ENCODE results near the gene TRIO.

Gene TRIO

GRCh38 chr5:14166437-14166836 lies 23.3 kb downstream of the TRIO start:
- H3K79me2 ChIP-seq (ENCODE audit: insufficient read depth, low read length) = peaks cover 6% of the 10 kb centered on the region; the same call in 1 of the 2 replicates
- peaks cover 21% of the 10 kb centered on the region for H4K20me1 ChIP-seq (ENCODE audit: low read depth, low read length)
- H3K4me2 ChIP-seq (ENCODE audit: low read depth, low read length, poor library complexity, severe bottlenecking) = no peak overlapping the region
- no peak overlapping the region for H3K4me3 ChIP-seq (ENCODE audit: insufficient read depth, low read length, poor library complexity, severe bottlenecking)
- H3F3A ChIP-seq (ENCODE audit: insufficient read depth) = no peaks in the 10 kb centered on the region
- no peaks in the 10 kb centered on the region for H3K9me3 ChIP-seq (ENCODE audit: insufficient read depth, low read length)
- H3K9ac ChIP-seq (ENCODE audit: low read length) = no peak overlapping the region
- no peak overlapping the region for H2AFZ ChIP-seq (ENCODE audit: low read depth, low read length, severe bottlenecking)
- H3K9me2 ChIP-seq (replicated peaks; ENCODE audit: insufficient read depth, low read length) = no peaks in the 10 kb centered on the region
- no peaks in the 10 kb centered on the region for H3K27me3 ChIP-seq (ENCODE audit: low read length)
- no peak for TF ChIP-seq EZH2phosphoT487 (conservative IDR thresholded peaks at IDR 0.05; ENCODE audit: low read length)
- TF ChIP-seq CTCF (IDR thresholded peaks at IDR 0.05; ENCODE audit: insufficient read depth, low read length, poor library complexity, severe bottlenecking) = no peak
- no peaks in the 10 kb centered on the region for H3K36me3 ChIP-seq (ENCODE audit: low read length)
- H3K27ac ChIP-seq (ENCODE audit: low read depth, low read length) = no peak overlapping the region

DNA sequence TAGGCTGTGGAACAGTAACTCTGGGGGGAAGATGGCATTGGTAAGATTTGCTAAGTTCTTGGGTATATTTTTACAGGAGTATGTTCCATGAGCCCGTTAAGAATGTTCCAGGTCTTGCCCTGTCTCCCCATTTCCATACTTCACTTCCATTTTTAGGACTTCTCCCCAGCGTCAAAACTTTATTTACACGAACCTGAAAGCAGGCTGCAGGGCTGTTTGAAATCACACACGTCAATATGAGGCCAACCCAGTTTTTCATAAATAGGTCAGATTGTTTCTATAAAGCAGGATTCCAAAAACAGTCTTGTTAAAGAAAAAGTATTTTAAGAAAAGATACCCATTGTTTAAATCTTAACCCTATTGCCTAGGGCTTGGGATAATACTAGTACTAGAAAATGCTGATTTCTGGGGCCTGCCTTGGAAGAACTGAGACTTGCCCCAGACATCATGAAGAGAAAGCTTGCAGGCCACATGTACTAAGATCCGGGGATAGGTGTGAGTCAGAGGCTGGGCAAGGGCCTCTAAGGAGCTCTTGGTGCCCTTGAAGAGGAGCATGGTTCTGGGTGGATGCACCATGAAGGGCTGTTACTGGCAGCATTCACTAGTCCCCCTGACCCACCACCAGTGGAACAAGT lies 24.2 kb downstream of the TRIO start:
- H2AFZ ChIP-seq (ENCODE audit: low read depth, low read length, severe bottlenecking) = no peak overlapping the region
- H3K9me2 ChIP-seq (replicated peaks; ENCODE audit: insufficient read depth, low read length) = no peaks in the 10 kb centered on the region
- H3K4me2 ChIP-seq (ENCODE audit: low read depth, low read length, poor library complexity, severe bottlenecking) = no peak overlapping the region
- no peaks in the 10 kb centered on the region for H3K9me3 ChIP-seq (ENCODE audit: insufficient read depth, low read length)
- no peak overlapping the region for H3K9ac ChIP-seq (ENCODE audit: low read length)
- H3K27ac ChIP-seq (ENCODE audit: low read depth, low read length) = no peak overlapping the region
- H4K20me1 ChIP-seq (ENCODE audit: low read depth, low read length) = peaks cover 25% of the 10 kb centered on the region
- no peaks in the 10 kb centered on the region for H3K27me3 ChIP-seq (ENCODE audit: low read length)
- H3K4me3 ChIP-seq (ENCODE audit: insufficient read depth, low read length, poor library complexity, severe bottlenecking) = no peak overlapping the region
- TF ChIP-seq EZH2phosphoT487 (conservative IDR thresholded peaks at IDR 0.05; ENCODE audit: low read length) (no peak), CTCF (IDR thresholded peaks at IDR 0.05; ENCODE audit: insufficient read depth, low read length, poor library complexity, severe bottlenecking) (no peak)
- no peaks in the 10 kb centered on the region for H3F3A ChIP-seq (ENCODE audit: insufficient read depth)
- H3K79me2 ChIP-seq (ENCODE audit: insufficient read depth, low read length) = peaks cover 6% of the 10 kb centered on the region; the same call in 1 of the 2 replicates
- no peaks in the 10 kb centered on the region for H3K36me3 ChIP-seq (ENCODE audit: low read length)

- Histone ChIP-seq H3K4me2 (ENCODE audit: low read depth, low read length, poor library complexity, severe bottlenecking) (no peak overlapping the region), H3K79me2 (ENCODE audit: insufficient read depth, low read length) (peaks cover 6% of the 10 kb centered on the region; the same call in 1 of the 2 replicates), H4K20me1 (ENCODE audit: low read depth, low read length) (peaks cover 25% of the 10 kb centered on the region)
These were observed 25.1 kb downstream of the TRIO start for GRCh38 chr5:14168144-14168792.

More at GRCh38 chr5:14168144-14168792, 25.1 kb downstream of the TRIO start:
- Histone ChIP-seq H3K9ac (ENCODE audit: low read length) (no peak overlapping the region), H3K9me3 (ENCODE audit: insufficient read depth, low read length) (no peaks in the 10 kb centered on the region), H3K36me3 (ENCODE audit: low read length) (no peaks in the 10 kb centered on the region), H3K27ac (ENCODE audit: low read depth, low read length) (no peak overlapping the region), H3K27me3 (ENCODE audit: low read length) (no peaks in the 10 kb centered on the region), H3K4me3 (ENCODE audit: insufficient read depth, low read length, poor library complexity, severe bottlenecking) (no peak overlapping the region), H2AFZ (ENCODE audit: low read depth, low read length, severe bottlenecking) (no peak overlapping the region), H3F3A (ENCODE audit: insufficient read depth) (no peaks in the 10 kb centered on the region), H3K9me2 (replicated peaks; ENCODE audit: insufficient read depth, low read length) (no peaks in the 10 kb centered on the region)
- TF ChIP-seq EZH2phosphoT487 (conservative IDR thresholded peaks at IDR 0.05; ENCODE audit: low read length) = no peak
- TF ChIP-seq CTCF (IDR thresholded peaks at IDR 0.05; ENCODE audit: insufficient read depth, low read length, poor library complexity, severe bottlenecking) = no peak
